Measurements from ENCODE around the gene LIX1. TPM values are rescaled to one million over a fixed set of nuclear protein-coding genes. Genes with fewer than 3 reads are reported as not detected.

Gene LIX1
- total and polyA plus RNA-seq, 4 donors, result not detected

DNA sequence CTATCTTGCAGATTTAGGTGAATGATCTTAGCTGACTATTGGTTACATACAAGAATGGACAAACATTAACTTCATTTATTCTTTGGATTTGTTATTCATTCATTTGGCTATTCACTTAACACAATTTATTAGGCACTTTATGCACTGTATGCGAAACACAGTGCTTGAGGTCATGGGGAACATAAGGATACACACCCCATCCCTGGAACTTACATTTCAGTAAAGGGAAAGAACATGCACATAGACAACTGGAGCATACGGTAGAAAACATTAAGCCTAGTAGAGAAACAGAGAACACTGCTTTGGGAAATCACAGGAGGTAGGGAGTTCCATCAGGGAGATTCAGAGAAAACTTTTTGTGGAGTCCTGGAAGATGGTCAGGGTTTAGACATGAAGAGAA, 22.2 kb downstream of the LIX1 start:
- intact Hi-C loops (cut with DNase I), result no loop called here
- DNase-seq, result no peak

DNA sequence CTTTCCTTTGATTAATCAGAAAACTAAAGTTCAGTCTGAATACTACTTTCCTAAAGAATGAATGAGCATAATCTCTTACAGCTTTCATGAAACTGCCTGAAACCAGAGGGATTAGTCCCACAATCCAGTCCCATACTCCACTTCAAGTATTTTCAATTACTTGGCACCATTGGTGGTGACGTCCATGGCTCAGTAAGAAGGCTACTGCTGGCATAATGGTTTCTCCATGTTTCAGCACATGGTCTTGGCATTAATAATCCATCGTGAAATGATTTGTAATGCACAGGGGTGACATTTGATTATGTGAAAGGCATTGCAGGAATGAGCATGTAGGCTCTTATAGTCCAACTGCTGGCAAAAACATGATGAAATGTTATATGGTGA, 23.4 kb downstream of the LIX1 start:
- H3K27ac ChIP-seq (ENCODE audit: low read depth in 1 of 2, low read length in 2 of 2), result no peak overlapping the region
- no peaks in the 10 kb centered on the region for H3K27me3 ChIP-seq (ENCODE audit: control insufficient read depth in 1 of 2, insufficient read depth in 2 of 2, low read length in 1 of 2)
- no peaks in the 10 kb centered on the region for H3K36me3 ChIP-seq (ENCODE audit: control insufficient read depth in 1 of 2, insufficient read depth in 2 of 2, low read length in 1 of 2)
- no peak for ATAC-seq (ENCODE audit: low FRiP score)
- no peaks in the 10 kb centered on the region for H3K4me1 ChIP-seq (ENCODE audit: control insufficient read depth in 1 of 2, insufficient read depth in 2 of 2, low read length in 2 of 2)
- intact Hi-C loops (cut with DNase I), result no loop called here
- H3K4me3 ChIP-seq (ENCODE audit: low read length in 2 of 2), result no peak overlapping the region
- H3K9me3 ChIP-seq (ENCODE audit: control insufficient read depth, low read length), result no peaks in the 10 kb centered on the region
- DNase-seq, result no peak
- 45 to 64% methylated on average over 2 of the region's 2 CpGs for WGBS, 2 donors

More for the DNA sequence above, 22.2 kb downstream of the LIX1 start:
- no peak for ATAC-seq (ENCODE audit: low FRiP score)
- 49 to 72% methylated on average over 2 of the region's 2 CpGs for WGBS, 2 donors
- Histone ChIP-seq H3K4me1 (ENCODE audit: control insufficient read depth in 1 of 2, insufficient read depth in 2 of 2, low read length in 2 of 2) (no peaks in the 10 kb centered on the region), H3K27ac (ENCODE audit: low read depth in 1 of 2, low read length in 2 of 2) (no peak overlapping the region), H3K4me3 (ENCODE audit: low read length in 2 of 2) (no peak overlapping the region), H3K36me3 (ENCODE audit: control insufficient read depth in 1 of 2, insufficient read depth in 2 of 2, low read length in 1 of 2) (no peaks in the 10 kb centered on the region), H3K9me3 (ENCODE audit: control insufficient read depth, low read length) (no peaks in the 10 kb centered on the region), H3K27me3 (ENCODE audit: control insufficient read depth in 1 of 2, insufficient read depth in 2 of 2, low read length in 1 of 2) (no peaks in the 10 kb centered on the region)

DNA sequence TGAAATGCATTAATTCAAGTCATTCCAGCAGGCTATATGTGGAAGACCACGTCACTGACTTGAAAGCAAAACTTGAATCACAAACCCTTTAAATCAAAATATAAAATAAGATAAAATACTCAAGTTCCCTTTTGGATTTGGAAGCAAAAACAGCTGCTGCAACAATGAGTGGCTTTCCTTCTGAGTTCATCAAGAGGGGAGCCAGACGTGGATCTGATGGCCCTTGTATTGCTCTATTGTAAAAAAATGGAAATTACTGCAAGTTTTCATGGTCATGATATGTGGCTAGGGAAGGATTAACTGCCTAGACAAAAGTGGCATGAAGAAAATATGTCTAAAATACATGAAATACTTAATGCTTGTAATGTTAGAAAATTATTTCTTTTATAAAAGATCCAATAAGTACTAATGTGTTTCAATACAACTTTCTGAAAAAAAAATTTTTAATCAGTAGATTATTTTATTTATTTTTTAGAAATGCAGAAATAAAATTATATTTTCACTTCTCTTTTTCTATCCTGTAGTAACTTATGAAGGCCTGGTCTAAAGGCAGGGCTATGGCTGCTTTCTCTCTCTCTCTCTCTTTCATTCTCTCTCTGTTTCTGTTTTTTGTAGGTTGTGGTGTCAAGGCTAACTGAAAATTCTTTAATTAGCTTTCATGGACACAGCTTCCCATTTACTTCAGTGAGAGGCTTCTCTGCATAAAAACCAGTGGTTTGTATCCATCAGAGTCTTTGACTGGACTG, 24.0 kb downstream of the LIX1 start:
- Histone ChIP-seq H3K4me3 (ENCODE audit: low read length in 2 of 2) (no peak overlapping the region), H3K27ac (ENCODE audit: low read depth in 1 of 2, low read length in 2 of 2) (no peak overlapping the region), H3K36me3 (ENCODE audit: control insufficient read depth in 1 of 2, insufficient read depth in 2 of 2, low read length in 1 of 2) (no peaks in the 10 kb centered on the region), H3K9me3 (ENCODE audit: control insufficient read depth, low read length) (no peaks in the 10 kb centered on the region), H3K4me1 (ENCODE audit: control insufficient read depth in 1 of 2, insufficient read depth in 2 of 2, low read length in 2 of 2) (no peaks in the 10 kb centered on the region), H3K27me3 (ENCODE audit: control insufficient read depth in 1 of 2, insufficient read depth in 2 of 2, low read length in 1 of 2) (no peaks in the 10 kb centered on the region)
- 27 to 40% methylated on average over 2 of the region's 2 CpGs for WGBS, 2 donors
- ATAC-seq (ENCODE audit: low FRiP score) (no peak), DNase-seq (no peak)
- intact Hi-C loops (cut with DNase I), result no loop called here

DNA sequence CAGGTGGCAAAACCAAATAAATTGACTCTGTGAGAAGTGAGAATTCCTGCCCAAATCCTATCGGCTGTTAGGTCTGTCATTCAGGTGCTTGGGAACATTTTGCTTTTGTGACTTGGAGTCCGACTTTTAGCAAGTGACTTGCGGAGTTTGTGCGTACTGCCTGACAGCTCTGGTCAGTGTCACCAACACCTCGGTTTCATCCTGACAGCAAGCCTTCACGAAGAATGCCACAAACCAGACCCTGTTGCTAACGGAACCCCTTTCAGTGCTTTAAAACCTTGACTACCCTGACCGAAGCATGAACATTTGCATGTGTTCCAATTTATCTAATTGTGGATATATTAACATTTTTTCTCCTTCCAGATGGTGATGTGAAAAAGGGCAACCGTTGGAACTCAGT, 26.5 kb downstream of the LIX1 start:
- H3K4me1 ChIP-seq (ENCODE audit: control insufficient read depth in 1 of 2, insufficient read depth in 2 of 2, low read length in 2 of 2), result no peaks in the 10 kb centered on the region
- 77 to 86% methylated on average over 9 of the region's 9 CpGs for WGBS, 2 donors
- no peaks in the 10 kb centered on the region for H3K9me3 ChIP-seq (ENCODE audit: control insufficient read depth, low read length)
- H3K27me3 ChIP-seq (ENCODE audit: control insufficient read depth in 1 of 2, insufficient read depth in 2 of 2, low read length in 1 of 2), result no peaks in the 10 kb centered on the region
- intact Hi-C loops (cut with DNase I), result no loop called here
- H3K36me3 ChIP-seq (ENCODE audit: control insufficient read depth in 1 of 2, insufficient read depth in 2 of 2, low read length in 1 of 2), result no peaks in the 10 kb centered on the region
- H3K27ac ChIP-seq (ENCODE audit: low read depth in 1 of 2, low read length in 2 of 2), result no peak overlapping the region
- no peak for ATAC-seq (ENCODE audit: low FRiP score)
- no peak for DNase-seq
- H3K4me3 ChIP-seq (ENCODE audit: low read length in 2 of 2), result no peak overlapping the region

DNA sequence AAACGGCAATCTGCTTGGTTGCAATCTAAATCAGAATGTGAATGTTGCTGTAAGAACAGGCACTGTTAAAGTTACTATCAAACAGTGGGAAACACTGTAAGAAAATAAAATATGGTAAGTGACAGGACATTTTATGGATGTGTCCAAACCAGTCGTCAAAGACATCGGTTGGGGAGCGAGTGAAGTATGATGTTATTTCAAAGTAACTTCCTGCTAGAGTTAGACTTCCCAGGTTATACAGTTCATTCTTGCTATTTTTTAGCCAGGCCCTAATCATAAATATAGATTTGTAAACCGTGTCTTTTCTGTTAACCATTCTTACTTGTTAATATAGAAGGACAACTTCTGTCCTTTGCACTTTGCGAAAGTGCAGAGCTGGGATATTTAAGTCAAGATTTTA, 30.2 kb downstream of the LIX1 start:
- Histone ChIP-seq H3K4me1 (ENCODE audit: control insufficient read depth in 1 of 2, insufficient read depth in 2 of 2, low read length in 2 of 2) (no peaks in the 10 kb centered on the region), H3K27me3 (ENCODE audit: control insufficient read depth in 1 of 2, insufficient read depth in 2 of 2, low read length in 1 of 2) (no peaks in the 10 kb centered on the region), H3K9me3 (ENCODE audit: control insufficient read depth, low read length) (no peaks in the 10 kb centered on the region), H3K4me3 (ENCODE audit: low read length in 2 of 2) (no peak overlapping the region), H3K27ac (ENCODE audit: low read depth in 1 of 2, low read length in 2 of 2) (no peak overlapping the region), H3K36me3 (ENCODE audit: control insufficient read depth in 1 of 2, insufficient read depth in 2 of 2, low read length in 1 of 2) (no peaks in the 10 kb centered on the region)
- ATAC-seq (ENCODE audit: low FRiP score) (no peak), DNase-seq (no peak)
- intact Hi-C loops (cut with DNase I), result no loop called here
- 35 to 44% methylated on average over 6 of the region's 6 CpGs for WGBS, 2 donors

DNA sequence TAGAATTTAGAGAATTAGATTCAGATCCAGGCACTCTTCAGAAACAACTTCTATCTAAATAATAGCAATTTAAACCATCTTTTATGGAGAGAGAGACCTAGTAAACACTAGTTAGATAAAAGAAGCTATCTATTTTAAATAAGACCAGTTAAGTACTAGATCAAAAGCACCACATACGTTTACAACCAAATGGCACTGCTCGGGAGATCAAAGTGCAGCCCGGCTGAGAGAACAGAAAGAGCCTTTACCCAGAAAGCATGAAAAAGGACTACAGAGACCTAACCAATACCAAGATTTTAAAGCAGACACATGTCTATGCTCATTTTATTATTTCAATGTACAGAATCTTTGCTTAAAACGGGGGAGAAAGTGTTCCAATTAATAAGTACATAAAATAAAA, 30.8 kb downstream of the LIX1 start:
- 30 to 31% methylated on average over 4 of the region's 4 CpGs for WGBS, 2 donors

DNA sequence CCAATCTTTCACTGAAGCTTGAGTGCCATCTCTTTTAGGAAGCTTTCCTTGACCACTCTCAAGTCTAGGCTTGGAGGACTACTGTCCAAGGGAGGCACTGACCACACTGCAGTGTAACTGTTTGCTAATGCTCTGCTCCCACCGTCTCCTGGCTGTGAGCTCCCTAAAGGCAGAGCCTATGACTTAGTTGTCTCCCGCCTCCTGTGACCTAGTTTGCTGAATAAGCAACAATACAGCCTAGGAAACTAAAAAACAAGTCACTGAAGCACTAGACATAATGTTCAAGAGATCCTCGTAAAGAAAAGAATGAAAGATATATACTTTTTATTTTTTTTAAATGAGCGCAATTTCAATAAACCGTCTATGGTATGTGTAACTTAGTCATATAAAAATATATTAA, 31.4 kb downstream of the LIX1 start:
- no peaks in the 10 kb centered on the region for H3K4me1 ChIP-seq (ENCODE audit: control insufficient read depth in 1 of 2, insufficient read depth in 2 of 2, low read length in 2 of 2)
- 78 to 83% methylated on average over 5 of the region's 5 CpGs for WGBS, 2 donors
- no peak for DNase-seq
- no peaks in the 10 kb centered on the region for H3K9me3 ChIP-seq (ENCODE audit: control insufficient read depth, low read length)
- H3K4me3 ChIP-seq (ENCODE audit: low read length in 2 of 2), result no peak overlapping the region
- ATAC-seq (ENCODE audit: low FRiP score), result no peak
- H3K36me3 ChIP-seq (ENCODE audit: control insufficient read depth in 1 of 2, insufficient read depth in 2 of 2, low read length in 1 of 2), result no peaks in the 10 kb centered on the region
- H3K27ac ChIP-seq (ENCODE audit: low read depth in 1 of 2, low read length in 2 of 2), result no peak overlapping the region
- intact Hi-C loops (cut with DNase I), result no loop called here
- no peaks in the 10 kb centered on the region for H3K27me3 ChIP-seq (ENCODE audit: control insufficient read depth in 1 of 2, insufficient read depth in 2 of 2, low read length in 1 of 2)

More for the DNA sequence above, 30.8 kb downstream of the LIX1 start:
- DNase-seq (no peak), ATAC-seq (ENCODE audit: low FRiP score) (no peak)
- Histone ChIP-seq H3K9me3 (ENCODE audit: control insufficient read depth, low read length) (no peaks in the 10 kb centered on the region), H3K27ac (ENCODE audit: low read depth in 1 of 2, low read length in 2 of 2) (no peak overlapping the region), H3K4me3 (ENCODE audit: low read length in 2 of 2) (no peak overlapping the region), H3K36me3 (ENCODE audit: control insufficient read depth in 1 of 2, insufficient read depth in 2 of 2, low read length in 1 of 2) (no peaks in the 10 kb centered on the region), H3K4me1 (ENCODE audit: control insufficient read depth in 1 of 2, insufficient read depth in 2 of 2, low read length in 2 of 2) (no peaks in the 10 kb centered on the region), H3K27me3 (ENCODE audit: control insufficient read depth in 1 of 2, insufficient read depth in 2 of 2, low read length in 1 of 2) (no peaks in the 10 kb centered on the region)
- intact Hi-C loops (cut with DNase I), result no loop called here

DNA sequence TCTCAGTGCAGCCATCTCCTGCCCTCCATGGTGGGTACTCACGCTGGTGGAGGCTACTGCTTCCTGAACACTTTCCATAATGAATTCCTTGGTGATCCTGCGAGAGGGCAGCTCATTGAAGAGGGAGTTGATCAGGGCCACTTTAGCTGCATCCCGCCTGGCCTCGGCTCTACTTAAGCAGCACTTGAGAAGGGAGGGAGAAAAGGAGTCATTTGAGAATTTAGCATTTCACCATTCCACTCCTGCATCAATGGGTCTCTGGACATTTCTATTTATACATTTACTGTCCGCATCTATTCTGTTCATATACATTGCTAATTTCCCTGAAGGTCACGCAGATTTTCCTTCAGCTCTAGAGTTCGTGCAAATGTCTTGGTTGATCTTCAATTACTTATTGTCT, 35.1 kb downstream of the LIX1 start:
- no peak overlapping the region for H3K4me3 ChIP-seq (ENCODE audit: low read length in 2 of 2)
- H3K4me1 ChIP-seq (ENCODE audit: control insufficient read depth in 1 of 2, insufficient read depth in 2 of 2, low read length in 2 of 2), result no peaks in the 10 kb centered on the region
- no peaks in the 10 kb centered on the region for H3K9me3 ChIP-seq (ENCODE audit: control insufficient read depth, low read length)
- DNase-seq, result no peak
- no peak for ATAC-seq (ENCODE audit: low FRiP score)
- H3K27me3 ChIP-seq (ENCODE audit: control insufficient read depth in 1 of 2, insufficient read depth in 2 of 2, low read length in 1 of 2), result no peaks in the 10 kb centered on the region
- H3K36me3 ChIP-seq (ENCODE audit: control insufficient read depth in 1 of 2, insufficient read depth in 2 of 2, low read length in 1 of 2), result no peaks in the 10 kb centered on the region
- H3K27ac ChIP-seq (ENCODE audit: low read depth in 1 of 2, low read length in 2 of 2), result no peak overlapping the region
- 95 to 96% methylated on average over 7 of the region's 7 CpGs for WGBS, 2 donors
- intact Hi-C loops (cut with DNase I), result loop anchor here in 1 of 2 donors (10.0 kb wide), 1 partner anchor 617 kb away; no protein-coding TSS in a partner anchor

DNA sequence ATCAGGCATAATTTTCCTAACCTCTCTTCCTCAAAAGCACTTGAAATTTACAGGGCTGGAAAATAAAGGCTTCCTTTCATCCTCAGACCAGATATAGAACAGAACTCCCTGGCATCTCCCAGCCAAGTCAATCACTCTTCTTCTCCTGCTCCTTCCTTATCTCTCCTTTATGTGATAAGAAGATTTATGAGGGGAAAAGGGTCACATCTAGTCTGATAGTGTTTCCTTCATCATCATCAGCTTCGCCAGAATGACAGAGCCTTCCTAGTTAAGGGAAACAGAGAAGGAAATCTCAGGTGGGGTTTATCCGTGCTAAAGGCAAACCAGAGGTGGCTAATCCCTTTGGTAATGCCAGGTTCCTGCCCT, 36.2 kb downstream of the LIX1 start:
- no peak for DNase-seq
- WGBS, 2 donors, result 40 to 56% methylated on average over 2 of the region's 2 CpGs
- no peak overlapping the region for H3K4me3 ChIP-seq (ENCODE audit: low read length in 2 of 2)
- intact Hi-C loops (cut with DNase I), result loop anchor here in 1 of 2 donors (10.0 kb wide), 1 partner anchor 619 kb away; no protein-coding TSS in a partner anchor
- no peak overlapping the region for H3K27ac ChIP-seq (ENCODE audit: low read depth in 1 of 2, low read length in 2 of 2)
- H3K4me1 ChIP-seq (ENCODE audit: control insufficient read depth in 1 of 2, insufficient read depth in 2 of 2, low read length in 2 of 2), result peaks cover 0 to under 1% of the 10 kb centered on the region in 2 donors
- no peaks in the 10 kb centered on the region for H3K9me3 ChIP-seq (ENCODE audit: control insufficient read depth, low read length)
- H3K36me3 ChIP-seq (ENCODE audit: control insufficient read depth in 1 of 2, insufficient read depth in 2 of 2, low read length in 1 of 2), result no peaks in the 10 kb centered on the region
- H3K27me3 ChIP-seq (ENCODE audit: control insufficient read depth in 1 of 2, insufficient read depth in 2 of 2, low read length in 1 of 2), result no peaks in the 10 kb centered on the region
- no peak for ATAC-seq (ENCODE audit: low FRiP score)

Measured in aorta (tissue), 5 donors.